ENCODE measurements around the gene HOXB2.

Gene HOXB2

GRCh38 chr17:48545022-48545375 is at the start of gene HOXB2:
Gene HOXB2, minus strand, starts transcription at chr17:48545109. Its CDS starts 198 bp downstream, at chr17:48544911.
- no peak for TF ChIP-seq ZNF8 (CRISPR knock-in tag; IDR thresholded peaks at IDR 0.05)
- no peak for TF ChIP-seq ZFP3 (CRISPR knock-in tag; IDR thresholded peaks at IDR 0.05)
- no peak for TF ChIP-seq SNAI2 (CRISPR knock-in tag; IDR thresholded peaks at IDR 0.05)
- no peak for TF ChIP-seq TOX (CRISPR knock-in tag; IDR thresholded peaks at IDR 0.05; ENCODE audit: borderline replicate concordance)
- no peak for TF ChIP-seq GLIS3 (CRISPR knock-in tag; IDR thresholded peaks at IDR 0.05)
- TF ChIP-seq BACH2 (CRISPR knock-in tag; IDR thresholded peaks at IDR 0.05; ENCODE audit: borderline replicate concordance), result no peak
- TF ChIP-seq OSR1 (CRISPR knock-in tag; IDR thresholded peaks at IDR 0.05), result no peak
- TF ChIP-seq CREB5 (CRISPR knock-in tag; IDR thresholded peaks at IDR 0.05; ENCODE audit: low read depth), result no peak
- TF ChIP-seq CSRNP3 (CRISPR knock-in tag; IDR thresholded peaks at IDR 0.05), result no peak
- no peak for ATAC-seq

GRCh38 chr17:48593840-48594537 is 49.1 kb upstream of the HOXB2 start:
- peak; percentile 89 for ATAC-seq
- no peak for TF ChIP-seq RARB (CRISPR knock-in tag; IDR thresholded peaks at IDR 0.05)

GRCh38 chr17:48593126-48593829 is 48.4 kb upstream of the HOXB2 start, which contains the start of gene HOXB5:
Gene HOXB5, minus strand, starts transcription at chr17:48593779. Its CDS starts 97 bp downstream, at chr17:48593682.
- peak; percentile 7; the same call in 2 of the 3 replicates for ATAC-seq
- TF ChIP-seq CSDC2 (CRISPR knock-in tag; IDR thresholded peaks at IDR 0.05) (peak; percentile 98; the same call in 1 of the 2 replicates), TSHZ2 (CRISPR knock-in tag; IDR thresholded peaks at IDR 0.05) (peak; percentile 99), CSRNP3 (CRISPR knock-in tag; IDR thresholded peaks at IDR 0.05) (no peak)

- no peak for ATAC-seq
- TF ChIP-seq ZFP3 (CRISPR knock-in tag; IDR thresholded peaks at IDR 0.05), result no peak
- TF ChIP-seq CSDC2 (CRISPR knock-in tag; IDR thresholded peaks at IDR 0.05), result peak; percentile 100; the same call in 1 of the 2 replicates
- TF ChIP-seq ZNF8 (CRISPR knock-in tag; IDR thresholded peaks at IDR 0.05), result no peak
- TF ChIP-seq PPARA (CRISPR knock-in tag; IDR thresholded peaks at IDR 0.05; ENCODE audit: borderline replicate concordance), result no peak
- no peak for TF ChIP-seq ZNF565 (CRISPR knock-in tag; conservative IDR thresholded peaks at IDR 0.05; ENCODE audit: low read depth)
- peak; percentile 100 for TF ChIP-seq TSHZ2 (CRISPR knock-in tag; IDR thresholded peaks at IDR 0.05)
- no peak for TF ChIP-seq ARNTL (CRISPR knock-in tag; IDR thresholded peaks at IDR 0.05; ENCODE audit: borderline replicate concordance, low read depth)
- TF ChIP-seq CREB5 (CRISPR knock-in tag; IDR thresholded peaks at IDR 0.05; ENCODE audit: low read depth), result no peak
- no peak for TF ChIP-seq GLIS3 (CRISPR knock-in tag; IDR thresholded peaks at IDR 0.05)
- TF ChIP-seq CSRNP3 (CRISPR knock-in tag; IDR thresholded peaks at IDR 0.05), result no peak
- TF ChIP-seq ZNF70 (CRISPR knock-in tag; IDR thresholded peaks at IDR 0.05), result no peak
- TF ChIP-seq RARB (CRISPR knock-in tag; IDR thresholded peaks at IDR 0.05), result no peak
- TF ChIP-seq SNAI2 (CRISPR knock-in tag; IDR thresholded peaks at IDR 0.05), result no peak
Measured at GRCh38 chr17:48592577-48592976, 47.7 kb upstream of the HOXB2 start.
